ENCODE data around the gene CDH1.
A peak's percentile ranks its signal among the peaks of the same experiment; 100 is the strongest.
"Not testable (repeated sequence)": the region's sequence is repeated elsewhere in the genome, so short reads cannot be mapped to it uniquely, and the experiment has no call there.

CDH1 gene

DNA sequence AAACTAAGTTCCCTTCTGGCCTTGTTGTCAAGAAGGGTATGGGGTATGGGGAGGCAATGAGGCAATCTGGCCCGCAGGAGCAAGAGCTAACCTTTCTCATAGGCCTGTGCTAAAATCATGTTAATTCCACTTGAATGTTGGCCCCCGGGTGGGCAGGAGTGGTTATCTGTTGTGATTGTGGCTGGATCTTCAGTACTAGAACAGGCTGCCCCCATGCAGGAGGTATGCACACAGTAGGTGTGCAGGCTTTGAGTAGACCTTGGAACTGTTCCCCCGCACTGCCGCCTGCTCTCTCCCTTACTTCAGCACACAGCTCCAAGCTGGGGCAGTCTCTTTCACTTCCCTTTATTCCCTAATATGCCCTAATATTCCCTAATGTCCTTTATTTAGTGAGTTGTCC is 53.9 kb downstream of the CDH1 start:
- no peak for DNase-seq (ENCODE audit: low read depth)

GRCh38 chr16:68792465-68793324 is 55.6 kb downstream of the CDH1 start:
- no peak for DNase-seq (ENCODE audit: low read depth)

DNA sequence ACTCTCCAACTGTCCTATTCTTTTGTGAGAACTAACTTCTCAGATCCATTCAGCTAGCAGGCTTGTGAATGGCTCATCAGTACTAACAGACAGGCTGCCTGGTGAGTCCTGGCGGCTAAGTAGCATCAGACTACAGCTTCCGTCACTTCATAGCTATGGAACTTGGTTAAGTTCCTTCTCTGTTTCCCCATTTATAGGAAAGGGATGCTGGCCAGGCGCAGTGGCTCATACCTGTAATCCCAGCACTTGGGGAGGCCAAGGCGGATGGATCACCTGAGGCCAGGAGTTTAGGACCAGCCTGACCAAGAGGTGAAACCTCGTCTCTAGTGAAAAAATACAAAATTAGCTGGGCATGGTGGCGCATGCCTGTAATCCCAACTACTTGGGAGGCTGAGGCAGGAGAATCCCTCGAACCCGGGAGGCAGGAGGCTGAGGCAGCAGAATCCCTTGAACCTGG is 56.3 kb downstream of the CDH1 start:
- no peak for DNase-seq (ENCODE audit: low read depth)

DNA sequence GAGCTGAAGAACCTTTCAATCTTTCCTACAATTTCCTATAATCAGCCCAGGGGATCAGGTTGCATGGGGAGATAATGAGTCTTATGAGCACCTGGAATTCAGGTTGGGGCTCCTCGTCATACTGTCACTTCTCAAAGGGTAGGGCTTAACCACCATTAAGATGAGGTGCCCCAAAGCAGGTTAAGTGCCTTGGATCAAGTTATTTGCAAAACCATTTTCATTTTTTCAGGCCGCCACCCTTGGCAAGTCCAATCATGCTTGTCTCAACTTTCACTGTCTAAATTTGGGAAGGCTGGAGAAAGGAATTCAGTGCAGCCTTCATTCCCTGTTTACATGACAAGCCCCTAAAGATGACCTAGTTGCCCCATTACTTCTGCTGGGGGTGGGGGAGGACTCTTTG is 61.3 kb downstream of the CDH1 start:
- no peak for DNase-seq (ENCODE audit: low read depth)

DNA sequence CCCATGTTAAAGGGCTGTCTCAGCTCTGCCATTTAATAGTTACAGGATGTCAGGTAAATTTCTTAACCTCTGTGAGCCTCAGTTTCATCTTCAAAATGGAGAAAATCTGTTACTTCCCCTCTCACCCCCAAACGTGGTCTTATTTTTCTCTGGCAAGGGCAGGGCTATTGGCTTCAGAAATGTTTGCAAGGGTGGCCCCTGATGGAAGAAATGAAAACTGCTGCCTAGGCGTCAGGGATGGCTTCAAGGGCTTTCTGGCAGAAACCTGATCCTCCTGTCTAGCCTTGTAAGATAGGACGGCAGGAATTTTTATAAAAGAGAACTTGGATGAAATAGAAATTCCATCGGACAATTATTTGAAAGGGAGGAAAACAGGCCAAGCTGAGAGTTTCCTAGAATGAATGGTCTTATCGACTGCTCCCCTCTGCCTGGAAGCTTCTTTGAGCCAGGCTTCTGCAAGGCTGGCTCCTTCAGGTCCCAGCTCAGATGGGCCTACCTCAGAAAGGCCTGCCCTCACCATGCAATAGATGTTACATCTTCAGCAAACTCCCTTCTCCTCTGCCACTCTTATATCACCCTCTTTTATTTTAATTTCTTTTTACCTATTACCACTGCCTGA is 63.3 kb downstream of the CDH1 start:
- no peak for DNase-seq (ENCODE audit: low read depth)

DNA sequence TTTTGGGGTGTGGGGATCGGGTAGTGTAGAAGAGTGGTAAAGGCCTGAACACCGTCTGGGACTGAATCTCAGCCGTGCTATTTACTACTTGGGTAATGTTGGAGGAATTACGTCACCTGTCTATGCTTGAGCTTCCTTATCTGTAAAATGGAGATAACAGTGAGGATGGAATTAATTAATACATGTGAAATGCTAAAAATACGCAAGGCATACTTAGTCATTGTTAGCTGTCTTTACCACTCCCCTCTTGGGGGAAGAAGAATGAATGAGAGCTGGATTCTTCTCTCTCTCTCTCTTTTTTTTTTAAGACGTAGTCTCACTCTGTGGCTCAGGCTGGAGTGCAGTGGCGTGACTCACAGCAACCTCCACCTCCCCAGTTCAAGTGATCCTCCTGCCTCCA is 65.1 kb downstream of the CDH1 start:
- no peak for DNase-seq (ENCODE audit: low read depth)

GRCh38 chr16:68806422-68806821 is 69.3 kb downstream of the CDH1 start:
- DNase-seq (ENCODE audit: low read depth), result no peak

GRCh38 chr16:68806981-68807380 is 69.9 kb downstream of the CDH1 start:
- DNase-seq (ENCODE audit: low read depth), result no peak

GRCh38 chr16:68814516-68814915 is 77.4 kb downstream of the CDH1 start:
- DNase-seq (ENCODE audit: low read depth), result no peak

DNA sequence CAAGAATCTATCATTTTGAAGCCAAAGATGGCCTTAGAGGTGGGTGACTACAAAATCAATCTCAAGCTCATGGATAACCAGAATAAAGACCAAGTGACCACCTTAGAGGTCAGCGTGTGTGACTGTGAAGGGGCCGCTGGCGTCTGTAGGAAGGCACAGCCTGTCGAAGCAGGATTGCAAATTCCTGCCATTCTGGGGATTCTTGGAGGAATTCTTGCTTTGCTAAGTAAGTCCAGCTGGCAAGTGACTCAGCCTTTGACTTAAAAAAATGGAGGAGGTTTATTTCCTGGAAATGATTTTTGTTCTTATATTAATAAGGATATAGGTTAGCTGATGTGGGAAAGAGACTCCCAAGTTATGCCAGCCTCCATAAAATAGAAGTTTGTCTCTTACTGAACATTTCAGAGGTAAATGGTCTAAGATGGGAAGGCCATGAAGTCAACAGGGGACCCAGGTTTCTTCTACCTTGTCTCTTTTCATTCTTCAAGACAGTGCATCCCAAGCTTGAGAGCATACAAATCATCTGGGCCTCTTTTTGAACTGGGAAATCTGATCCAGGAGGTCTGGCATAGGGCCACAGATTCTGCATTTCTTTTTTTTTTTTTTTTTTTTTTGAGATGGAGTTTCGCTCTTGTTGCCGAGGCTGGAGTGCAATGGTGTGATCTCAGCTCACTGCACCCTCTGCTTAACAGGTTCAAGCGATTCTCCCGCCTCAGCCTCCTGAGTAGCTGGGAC is 86.5 kb downstream of the CDH1 start:
- DNase-seq (ENCODE audit: low read depth), result no peak

GRCh38 chr16:68825427-68825826 is 88.3 kb downstream of the CDH1 start:
- no peak for DNase-seq (ENCODE audit: low read depth)

DNA sequence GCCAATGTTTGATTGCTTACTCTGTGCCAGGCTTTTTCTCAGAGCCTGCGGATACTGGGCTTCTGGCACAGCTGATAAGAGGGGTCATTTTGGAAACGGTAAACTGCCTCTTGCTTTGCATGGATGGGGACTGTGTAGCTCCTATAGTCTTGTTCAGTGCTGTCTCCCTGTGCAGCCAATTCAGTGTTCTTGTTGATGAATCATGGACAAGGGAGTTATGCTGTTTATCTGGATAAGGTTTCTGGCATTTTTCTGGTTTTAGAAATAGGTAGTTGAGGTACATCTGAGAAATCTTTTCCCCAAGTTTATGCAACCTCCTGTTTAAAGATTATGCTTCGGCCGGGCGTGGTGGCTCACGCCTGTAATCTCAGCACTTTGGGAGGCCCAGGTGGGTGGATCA is 89.6 kb downstream of the CDH1 start:
- no peak for DNase-seq (ENCODE audit: low read depth)

DNA sequence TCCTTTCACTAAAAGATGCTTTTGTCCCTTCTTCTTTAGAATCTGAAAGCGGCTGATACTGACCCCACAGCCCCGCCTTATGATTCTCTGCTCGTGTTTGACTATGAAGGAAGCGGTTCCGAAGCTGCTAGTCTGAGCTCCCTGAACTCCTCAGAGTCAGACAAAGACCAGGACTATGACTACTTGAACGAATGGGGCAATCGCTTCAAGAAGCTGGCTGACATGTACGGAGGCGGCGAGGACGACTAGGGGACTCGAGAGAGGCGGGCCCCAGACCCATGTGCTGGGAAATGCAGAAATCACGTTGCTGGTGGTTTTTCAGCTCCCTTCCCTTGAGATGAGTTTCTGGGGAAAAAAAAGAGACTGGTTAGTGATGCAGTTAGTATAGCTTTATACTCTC is 96.2 kb downstream of the CDH1 start:
- no peak for DNase-seq (ENCODE audit: low read depth)

DNA sequence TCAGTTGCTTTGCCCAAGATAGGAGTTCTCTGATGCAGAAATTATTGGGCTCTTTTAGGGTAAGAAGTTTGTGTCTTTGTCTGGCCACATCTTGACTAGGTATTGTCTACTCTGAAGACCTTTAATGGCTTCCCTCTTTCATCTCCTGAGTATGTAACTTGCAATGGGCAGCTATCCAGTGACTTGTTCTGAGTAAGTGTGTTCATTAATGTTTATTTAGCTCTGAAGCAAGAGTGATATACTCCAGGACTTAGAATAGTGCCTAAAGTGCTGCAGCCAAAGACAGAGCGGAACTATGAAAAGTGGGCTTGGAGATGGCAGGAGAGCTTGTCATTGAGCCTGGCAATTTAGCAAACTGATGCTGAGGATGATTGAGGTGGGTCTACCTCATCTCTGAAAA is 97.5 kb downstream of the CDH1 start:
- DNase-seq (ENCODE audit: low read depth), result no peak

DNA sequence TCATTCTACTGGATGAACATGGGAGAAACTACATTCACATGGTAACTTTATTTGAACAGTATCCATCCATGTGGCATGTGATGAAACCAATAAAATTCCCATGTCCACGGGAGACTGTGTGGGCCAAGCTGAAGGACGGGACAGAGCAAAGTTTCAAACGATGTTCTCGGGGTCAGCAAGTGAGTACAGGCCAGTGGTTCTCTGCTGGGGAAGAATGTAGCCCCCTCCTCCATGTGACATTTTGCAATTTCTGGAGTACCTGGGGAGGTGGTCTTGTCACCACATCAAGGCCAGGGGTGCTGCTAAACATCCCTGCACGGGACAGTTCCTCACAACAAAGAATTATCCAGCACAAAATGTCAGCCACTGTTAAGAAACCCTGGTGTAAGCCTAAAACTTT is 98.9 kb downstream of the CDH1 start:
- no peak for DNase-seq (ENCODE audit: low read depth)

DNA sequence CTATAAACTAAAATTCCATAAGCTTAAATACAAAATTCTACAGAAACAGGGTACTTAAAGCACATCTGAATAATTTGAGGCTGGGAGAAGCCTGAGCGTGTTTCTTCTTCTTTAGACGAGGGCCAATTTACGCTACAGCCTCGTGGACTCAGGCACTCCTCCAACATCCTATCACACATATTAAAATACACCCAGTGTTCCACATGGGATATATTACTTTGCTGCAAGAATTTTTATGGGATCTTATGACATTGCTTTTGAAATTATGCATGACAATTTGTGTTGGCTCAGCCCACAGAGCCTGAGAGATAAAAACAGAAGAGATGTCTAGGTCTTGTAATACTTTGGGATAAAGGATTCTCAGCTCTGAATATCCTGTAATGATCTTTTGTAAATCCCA is 102.7 kb downstream of the CDH1 start:
- no peak for DNase-seq (ENCODE audit: low read depth)

- DNase-seq (ENCODE audit: low read depth), result not testable (repeated sequence)
These were observed 105.9 kb downstream of the CDH1 start for GRCh38 chr16:68842964-68843481.

DNA sequence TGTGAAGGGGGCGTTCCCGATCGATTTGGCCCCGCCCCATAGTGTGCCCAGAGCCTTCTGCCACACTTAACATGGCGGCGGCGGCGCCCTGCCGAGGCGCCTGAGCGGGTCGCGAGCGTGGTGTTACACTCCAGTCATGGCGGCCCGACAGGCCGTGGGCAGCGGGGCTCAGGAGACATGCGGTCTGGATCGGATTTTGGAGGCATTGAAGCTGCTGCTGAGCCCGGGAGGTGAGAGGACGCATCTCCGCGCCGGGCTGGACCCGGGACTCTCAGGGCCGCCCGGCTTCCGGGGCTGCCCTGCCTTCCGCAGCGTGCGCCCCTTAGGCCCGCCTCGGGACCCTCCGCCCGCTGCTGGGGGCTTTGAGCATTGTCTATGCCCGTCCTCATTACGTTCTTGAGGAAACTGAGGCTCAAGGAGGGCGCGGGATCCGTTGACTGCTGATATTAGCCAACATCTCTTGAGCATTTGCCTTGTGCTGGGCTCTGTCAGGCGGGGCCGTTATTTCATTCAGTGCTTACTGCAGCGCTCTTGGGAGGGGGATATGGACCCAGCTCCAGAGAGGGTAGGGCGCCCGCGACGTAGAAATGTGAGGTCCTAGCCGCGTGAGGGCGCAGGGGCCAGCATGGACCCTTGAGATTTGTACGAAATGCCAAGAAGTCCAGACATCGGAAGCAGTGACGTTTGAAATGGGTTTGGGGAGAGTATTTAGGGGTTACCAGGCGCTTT is 106.6 kb downstream of the CDH1 start, which contains the start of gene TANGO6:
Gene TANGO6 (plus strand): TSS at position 50 of the 729 bp plus-strand sequence. CDS start 87 bp downstream, at position 137.
- peak; percentile 80 for DNase-seq (ENCODE audit: low read depth)

- no peak for DNase-seq (ENCODE audit: low read depth)
These were observed 107.1 kb downstream of the CDH1 start for GRCh38 chr16:68844211-68844564.

DNA sequence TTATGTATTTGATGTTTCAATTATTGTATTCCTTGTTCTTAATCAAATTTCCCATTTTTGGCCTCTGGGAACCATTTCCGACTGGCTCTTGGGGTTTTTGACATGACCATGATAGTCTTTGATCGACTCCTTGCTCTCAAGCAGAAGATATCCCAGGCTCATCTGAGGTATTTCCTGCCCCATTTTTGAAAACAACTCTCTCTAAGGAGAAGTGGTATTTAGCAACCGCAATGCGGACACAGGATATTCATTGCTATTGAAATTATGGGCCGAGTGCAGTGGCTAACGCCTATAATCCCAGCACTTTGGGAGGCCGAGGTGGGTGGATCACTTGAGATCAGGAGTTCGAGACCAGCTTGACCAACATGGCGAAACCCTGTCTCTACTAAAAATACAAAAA is 111.7 kb downstream of the CDH1 start:
- DNase-seq (ENCODE audit: low read depth), result no peak

DNA sequence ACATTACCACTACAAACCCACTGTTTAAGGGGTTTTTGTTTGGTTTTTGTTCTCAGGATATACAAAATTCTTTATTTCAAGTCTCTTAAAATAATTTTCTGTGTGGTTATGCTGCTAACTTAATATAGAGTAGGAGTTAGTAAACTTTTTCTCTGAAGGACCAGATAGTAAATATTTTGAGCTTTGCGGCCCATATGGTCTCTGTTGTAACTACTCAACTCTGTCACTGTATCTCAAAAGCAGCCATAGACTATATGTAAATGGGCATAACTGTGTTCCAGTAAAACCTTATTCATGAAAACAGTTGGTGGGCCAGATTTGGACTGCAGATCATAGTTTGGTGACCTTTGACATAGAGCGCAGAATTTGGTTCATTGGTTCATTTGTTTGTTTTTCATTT is 113.4 kb downstream of the CDH1 start:
- DNase-seq (ENCODE audit: low read depth), result no peak

- DNase-seq (ENCODE audit: low read depth), result no peak
These were observed 114.5 kb downstream of the CDH1 start for GRCh38 chr16:68851601-68852000.
